B cell (primary cell): Measurements from ENCODE around the gene KRT72. TPM values are rescaled to one million over a fixed set of nuclear protein-coding genes. Genes with fewer than 3 reads are reported as not detected.

Source experiments
- ATAC-seq: fragments of 200-7000 bp; cut with Tn5 transposase; one replicate; pipeline ENCODE4 v1.10.0; 2021; ENCODE audit warnings: low read depth, mild to moderate bottlenecking, moderate number of reproducible peaks, moderate library complexity
- CTCF ChIA-PET: fragments of 350-600 bp; sonication (Branson Sonifier 250); formaldehyde crosslinking; loops from one replicate; lab custom pipeline; 2021; ENCODE audit warnings: antibody characterized with exemption, inconsistent platforms; lab: Charles Lee
- POLR2A ChIA-PET: fragments of 350-600 bp; sonication (Branson Sonifier 250); formaldehyde crosslinking; loops from one replicate; lab custom pipeline; 2021; ENCODE audit warnings: antibody characterized with exemption; lab: Charles Lee
- DNase-seq: peaks from one replicate; pipeline ENCODE4 v3.0.0; 2013
- H2AFZ ChIP-seq: 2 replicates; pipeline ENCODE4 v1.6.1; 2012; ENCODE audit warnings: mild to moderate bottlenecking, low read depth, low read length; ENCODE audit not compliant: insufficient read depth, poor library complexity, severe bottlenecking
- H3K27ac ChIP-seq, 2 donors: 1 replicate in 1 of 2; 2 replicates in 1 of 2; pipeline ENCODE4 v1.5.1; 2012 to 2013; ENCODE audit warnings: low read length in 2 of 2, mild to moderate bottlenecking in 2 of 2, moderate library complexity in 1 of 2
- H3K27me3 ChIP-seq, 4 experiments: fragments of 200-600 bp in 1 of 4; sonication (generic) in 1 of 4; replicated peaks in 1 of 4; 1 replicate in 2 of 4; 2 replicates in 2 of 4; pipeline versions ENCODE4 v1.6.1 to v1.7.0; 2013 to 2016; ENCODE audit warnings: low read length in 3 of 4, mild to moderate bottlenecking in 2 of 4, mixed read lengths in 1 of 4, moderate library complexity in 1 of 4; ENCODE audit not compliant: insufficient read depth in 4 of 4, control insufficient read depth in 3 of 4; ENCODE audit errors: control extremely low read depth in 1 of 4
- H3K36me3 ChIP-seq, 2 experiments: replicated peaks in 1 of 2; 1 replicate in 1 of 2; 2 replicates in 1 of 2; pipeline versions ENCODE4 v1.6.1 to v1.7.1; 2013; ENCODE audit warnings: low read length in 1 of 2; ENCODE audit not compliant: insufficient read depth in 2 of 2, control insufficient read depth in 1 of 2; ENCODE audit errors: control extremely low read depth in 1 of 2, extremely low read depth in 1 of 2
- H3K4me1 ChIP-seq, 2 donors: fragments of 200-600 bp in 1 of 2; sonication (generic) in 1 of 2; 1 replicate in 1 of 2; 2 replicates in 1 of 2; pipeline versions ENCODE4 v1.5.1 to v1.6.1; 2013 to 2017; ENCODE audit warnings: low read length in 2 of 2; ENCODE audit not compliant: control insufficient read depth in 2 of 2, insufficient read depth in 2 of 2
- H3K4me2 ChIP-seq: replicated peaks from 2 replicates; pipeline ENCODE3; 2012; ENCODE audit warnings: mild to moderate bottlenecking, low read depth, low read length; ENCODE audit not compliant: poor library complexity, severe bottlenecking
- H3K4me3 ChIP-seq, 5 experiments: fragments of 200-600 bp in 1 of 5; sonication (generic) in 1 of 5; 1 replicate in 3 of 5; 2 replicates in 2 of 5; pipeline versions ENCODE4 v1.5.1 to v1.7.0; 2011 to 2016; ENCODE audit warnings: low read length in 4 of 5, mild to moderate bottlenecking in 4 of 5, low read depth in 2 of 5, control low read depth in 1 of 5, moderate library complexity in 1 of 5; ENCODE audit not compliant: insufficient read depth in 1 of 5; ENCODE audit errors: control extremely low read depth in 1 of 5, extremely low read depth in 1 of 5
- H3K79me2 ChIP-seq: fragments of 200-600 bp; sonication (generic); one replicate; pipeline ENCODE4 v1.6.0; 2016; ENCODE audit warnings: low read length; ENCODE audit not compliant: control insufficient read depth, insufficient read depth
- H3K9ac ChIP-seq: fragments of 200-600 bp; sonication (generic); 2 replicates; pipeline ENCODE4 v1.6.1; 2017; ENCODE audit warnings: mild to moderate bottlenecking, low read length, moderate library complexity
- H3K9me3 ChIP-seq, 3 donors: one replicate each; pipeline versions ENCODE4 v1.6.1 to v1.7.1; 2013; ENCODE audit warnings: low read length in 2 of 3; ENCODE audit not compliant: control insufficient read depth in 2 of 3, insufficient read depth in 1 of 3; ENCODE audit errors: control extremely low read depth in 1 of 3
- H4K20me1 ChIP-seq: 2 replicates; pipeline ENCODE4 v1.6.0; 2012; ENCODE audit warnings: mild to moderate bottlenecking, low read length; ENCODE audit not compliant: insufficient read depth, control insufficient read depth, poor library complexity, severe bottlenecking
- H3K27ac Mint-ChIP-seq: one replicate; pipeline ENCODE4 v1.8.0; 2021; ENCODE audit warnings: mixed read lengths
- H3K27me3 Mint-ChIP-seq: one replicate; pipeline ENCODE4 v1.8.0; 2021; ENCODE audit warnings: mixed read lengths
- H3K4me1 Mint-ChIP-seq: one replicate; pipeline ENCODE4 v1.8.0; 2021; ENCODE audit warnings: mixed read lengths
- H3K4me3 Mint-ChIP-seq: one replicate; pipeline ENCODE4 v1.8.0; 2021; ENCODE audit warnings: mixed read lengths
- H3K9me3 Mint-ChIP-seq: one replicate; pipeline ENCODE4 v1.8.0; 2022; ENCODE audit warnings: mixed read lengths; ENCODE audit not compliant: insufficient read depth
- CTCF ChIP-seq: fragments of 200-600 bp; IDR thresholded peaks from one replicate; pipeline ENCODE4 v1.8.0; 2022; ENCODE audit warnings: antibody characterized with exemption, mild to moderate bottlenecking
- WGBS: methylation state at CpG from one replicate; pipeline ENCODE4 v1.1.5; 2013; ENCODE audit warnings: missing lambda C conversion rate; ENCODE audit not compliant: insufficient coverage; 5-methylcytosine and 5-hydroxymethylcytosine counted together
- intact Hi-C: fragments of 100-400 bp; cut with micrococcal nuclease; formaldehyde crosslinking; loops from one replicate; pipeline ENCODE4 v1.10.0; 2022
- polyA plus RNA-seq: library from polyadenylated mRNA; depleted of rRNA; stranded (reverse); fragments of >200 nt; gene quantifications from 2 replicates; pipeline ENCODE4 v1.2.3, GENCODE V29; 2012
- total RNA-seq, 2 donors: library from RNA; stranded (reverse); fragments of 120-200 nt in 1 of 2; gene quantifications; 1 replicate in 1 of 2; 2 replicates in 1 of 2; pipeline versions ENCODE4 v1.2.3 to v1.2.4, GENCODE V29; 2013 to 2022

Gene KRT72
- total and polyA plus RNA-seq, 2 donors (not counting 1 experiment from before 2014, with no cell fraction given), result 0.04 TPM; not detected in 1

- ChIA-PET POLR2A (no interaction called here), CTCF (no interaction called here)
- H3K4me3 ChIP-seq, result no peak overlapping the region
- intact Hi-C loops, result no loop called here
- H3K9me3 ChIP-seq, result no peaks in the 10 kb centered on the region
- H3K4me1 ChIP-seq, result no peaks in the 10 kb centered on the region
- no peak overlapping the region for H3K4me3 Mint-ChIP-seq
- no peak for ATAC-seq
- peaks cover 12% of the 10 kb centered on the region for H3K27me3 Mint-ChIP-seq
- H3K9me3 Mint-ChIP-seq, result no peaks in the 10 kb centered on the region
- no peak overlapping the region for H3K27ac Mint-ChIP-seq
- TF ChIP-seq CTCF, result no peak
- no peak overlapping the region for H3K27ac ChIP-seq
- H3K27me3 ChIP-seq, result peaks cover 0 to 9% (median 0%) of the 10 kb centered on the region in 4 experiments
- H2AFZ ChIP-seq, result no peak overlapping the region
- H3K4me1 Mint-ChIP-seq, result no peaks in the 10 kb centered on the region
- H3K4me2 ChIP-seq, result no peak overlapping the region
- H3K79me2 ChIP-seq, result no peaks in the 10 kb centered on the region
- H3K36me3 ChIP-seq, result no peaks in the 10 kb centered on the region
- DNase-seq, result no peak
- H3K9ac ChIP-seq, result no peak overlapping the region
- WGBS, result 96% methylated on average over 14 of the region's 15 CpGs
- no peaks in the 10 kb centered on the region for H4K20me1 ChIP-seq
Measured at GRCh38 chr12:52573306-52573705, 28.0 kb downstream of the KRT72 start.

GRCh38 chr12:52570511-52570910, 30.8 kb downstream of the KRT72 start:
- ChIA-PET CTCF (no interaction called here), POLR2A (no interaction called here)
- no peak overlapping the region for H3K4me3 ChIP-seq
- Mint-ChIP-seq H3K27me3 (peaks cover 19% of the 10 kb centered on the region), H3K4me1 (no peaks in the 10 kb centered on the region), H3K9me3 (no peaks in the 10 kb centered on the region), H3K4me3 (no peak overlapping the region), H3K27ac (no peak overlapping the region)
- no peaks in the 10 kb centered on the region for H3K9me3 ChIP-seq
- H3K79me2 ChIP-seq, result no peaks in the 10 kb centered on the region
- TF ChIP-seq CTCF, result no peak
- DNase-seq (no peak), ATAC-seq (no peak)
- no peaks in the 10 kb centered on the region for H4K20me1 ChIP-seq
- H3K4me1 ChIP-seq, result no peaks in the 10 kb centered on the region
- no peak overlapping the region for H2AFZ ChIP-seq
- no peaks in the 10 kb centered on the region for H3K36me3 ChIP-seq
- H3K9ac ChIP-seq, result no peak overlapping the region
- 98% methylated on average over 10 of the region's 10 CpGs for WGBS
- no peak overlapping the region for H3K27ac ChIP-seq
- H3K4me2 ChIP-seq, result no peak overlapping the region
- intact Hi-C loops, result no loop called here
- peaks cover 0 to 8% (median under 1%) of the 10 kb centered on the region in 4 experiments for H3K27me3 ChIP-seq
